Measurements from ENCODE around the gene CBL. TPM values are rescaled to one million over a fixed set of nuclear protein-coding genes. Genes with fewer than 3 reads are reported as not detected.

Gene CBL
- total RNA-seq, 2 experiments from 2014 or later = 19.2 to 59.1 TPM

DNA sequence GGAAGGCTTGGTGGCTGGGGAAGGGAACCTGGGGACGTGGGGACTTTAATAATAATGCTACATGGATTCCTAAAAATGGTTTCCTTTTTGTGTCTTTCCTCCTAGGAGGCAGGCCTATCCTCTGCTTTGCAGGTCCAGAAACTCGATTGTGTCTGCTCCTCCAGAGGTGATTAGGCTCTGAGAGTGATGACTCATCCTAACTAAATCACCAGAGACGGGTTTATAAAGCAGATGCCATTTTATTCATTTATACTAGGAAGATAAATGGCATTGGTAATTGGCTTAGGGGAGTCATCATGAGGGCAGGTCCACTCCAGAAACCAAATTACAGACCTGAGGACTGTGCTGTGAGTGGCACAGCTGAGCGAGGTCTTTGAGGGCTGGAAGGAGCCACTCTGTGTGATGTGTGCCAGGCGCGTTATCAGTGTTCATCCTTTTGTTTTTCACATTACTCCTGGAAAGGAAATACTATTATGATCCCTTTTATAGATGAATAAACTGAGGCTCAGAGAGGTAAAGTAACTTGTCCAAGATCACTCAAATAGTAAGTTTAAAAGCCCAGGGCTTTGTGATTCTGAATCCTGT lies 30.6 kb upstream of the CBL start:
- BruUV-seq (replicated peaks) = no TSS peak
- no peak overlapping the region for H3K4me2 ChIP-seq (ENCODE audit: low read length)
- CTCF ChIA-PET (ENCODE audit: unreplicated experiment) = interaction anchor here (0.6 kb wide), 1 partner anchor 69 kb away, joined by 5 read pairs; no protein-coding TSS in a partner anchor

DNA sequence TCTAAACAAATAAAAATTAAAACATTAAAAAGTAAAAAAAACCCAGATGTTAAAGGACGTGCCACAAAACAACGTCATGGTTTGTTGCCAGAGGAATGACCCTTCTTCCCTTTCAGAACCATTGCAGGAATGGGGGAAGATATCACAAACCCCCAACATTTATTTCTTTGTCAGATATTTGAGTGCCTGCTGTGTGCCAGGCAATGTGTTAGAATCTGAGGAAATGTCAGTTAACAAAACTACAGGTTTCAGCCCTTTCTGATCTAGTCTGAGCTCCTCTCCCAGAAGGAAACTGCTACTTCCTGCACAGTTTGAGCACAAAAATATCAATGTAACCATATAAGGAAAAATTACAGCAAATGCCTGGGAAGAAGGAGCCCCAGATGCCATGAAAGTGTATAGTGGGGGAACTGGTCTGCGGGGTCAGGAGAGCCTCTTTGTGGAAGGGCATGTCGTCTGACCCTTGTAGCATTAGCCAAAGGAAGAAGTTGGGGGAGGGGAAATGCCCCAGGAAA lies 27.9 kb upstream of the CBL start:
- Histone ChIP-seq H3K79me2 (ENCODE audit: insufficient read depth, low read depth, low read length) (no peaks in the 10 kb centered on the region), H3K9me2 (ENCODE audit: insufficient read depth, low read length) (no peaks in the 10 kb centered on the region), H3K36me3 (ENCODE audit: insufficient read depth, low read length) (no peaks in the 10 kb centered on the region), H4K20me1 (ENCODE audit: insufficient read depth, low read length) (no peaks in the 10 kb centered on the region), H3K4me3 (ENCODE audit: low read depth, low read length, poor library complexity, severe bottlenecking) (no peak overlapping the region), H3K4me1 (ENCODE audit: insufficient read depth, low read length, poor library complexity, severe bottlenecking) (peaks cover 11% of the 10 kb centered on the region), H2AFZ (ENCODE audit: low read length) (no peak overlapping the region), H3K9me3 (ENCODE audit: low read length) (no peaks in the 10 kb centered on the region), H3K4me2 (ENCODE audit: low read length) (no peak overlapping the region), H3K27ac (ENCODE audit: low read depth, low read length, poor library complexity, severe bottlenecking) (no peak overlapping the region)
- ChIA-PET POLR2A (no interaction called here), CTCF (ENCODE audit: unreplicated experiment) (no interaction called here)
- intact Hi-C loops (cut with micrococcal nuclease; ENCODE audit: unreplicated experiment) = no loop called here
- no peak for TF ChIP-seq CTCF (conservative IDR thresholded peaks at IDR 0.05; ENCODE audit: low read length)
- no peak for TF ChIP-seq EZH2phosphoT487 (IDR thresholded peaks at IDR 0.05; ENCODE audit: borderline replicate concordance, low read depth, low read length)
- DNase-seq (ENCODE audit: low spot score) = no peak
- BruUV-seq (replicated peaks) = no TSS peak

More for the DNA sequence above, 30.6 kb upstream of the CBL start:
- no peak for DNase-seq (ENCODE audit: low spot score)
- intact Hi-C loops (cut with micrococcal nuclease; ENCODE audit: unreplicated experiment) = no loop called here
- H2AFZ ChIP-seq (ENCODE audit: low read length) = no peak overlapping the region
- H3K9me3 ChIP-seq (ENCODE audit: low read length) = no peaks in the 10 kb centered on the region
- H3K79me2 ChIP-seq (ENCODE audit: insufficient read depth, low read depth, low read length) = no peaks in the 10 kb centered on the region
- TF ChIP-seq CTCF (conservative IDR thresholded peaks at IDR 0.05; ENCODE audit: low read length) (no peak), EZH2phosphoT487 (IDR thresholded peaks at IDR 0.05; ENCODE audit: borderline replicate concordance, low read depth, low read length) (no peak)
- H4K20me1 ChIP-seq (ENCODE audit: insufficient read depth, low read length) = no peaks in the 10 kb centered on the region
- H3K27ac ChIP-seq (ENCODE audit: low read depth, low read length, poor library complexity, severe bottlenecking) = no peak overlapping the region
- no peaks in the 10 kb centered on the region for H3K36me3 ChIP-seq (ENCODE audit: insufficient read depth, low read length)
- H3K4me3 ChIP-seq (ENCODE audit: low read depth, low read length, poor library complexity, severe bottlenecking) = no peak overlapping the region
- peaks cover 15% of the 10 kb centered on the region for H3K4me1 ChIP-seq (ENCODE audit: insufficient read depth, low read length, poor library complexity, severe bottlenecking)
- POLR2A ChIA-PET = no interaction called here
- no peaks in the 10 kb centered on the region for H3K9me2 ChIP-seq (ENCODE audit: insufficient read depth, low read length)

- H3K79me2 ChIP-seq (ENCODE audit: insufficient read depth, low read depth, low read length) = no peaks in the 10 kb centered on the region
- no peak overlapping the region for H3K4me3 ChIP-seq (ENCODE audit: low read depth, low read length, poor library complexity, severe bottlenecking)
- no peak overlapping the region for H2AFZ ChIP-seq (ENCODE audit: low read length)
- H3K9me3 ChIP-seq (ENCODE audit: low read length) = no peaks in the 10 kb centered on the region
- H3K9me2 ChIP-seq (ENCODE audit: insufficient read depth, low read length) = no peaks in the 10 kb centered on the region
- no peak overlapping the region for H3K27ac ChIP-seq (ENCODE audit: low read depth, low read length, poor library complexity, severe bottlenecking)
- POLR2A ChIA-PET = interaction anchor here (0.5 to 0.7 kb wide), 2 partner anchors 13 to 158 kb away, joined by 3 read pairs; no protein-coding TSS in a partner anchor
- H3K36me3 ChIP-seq (ENCODE audit: insufficient read depth, low read length) = no peaks in the 10 kb centered on the region
- CTCF ChIA-PET (ENCODE audit: unreplicated experiment) = interaction anchor here (0.6 kb wide), 1 partner anchor 35 kb away, joined by 8 read pairs; no protein-coding TSS in a partner anchor
- no peak for TF ChIP-seq EZH2phosphoT487 (IDR thresholded peaks at IDR 0.05; ENCODE audit: borderline replicate concordance, low read depth, low read length)
- no peak for TF ChIP-seq CTCF (conservative IDR thresholded peaks at IDR 0.05; ENCODE audit: low read length)
- no peak for DNase-seq (ENCODE audit: low spot score)
- peaks cover 11% of the 10 kb centered on the region for H3K4me1 ChIP-seq (ENCODE audit: insufficient read depth, low read length, poor library complexity, severe bottlenecking)
- H3K4me2 ChIP-seq (ENCODE audit: low read length) = no peak overlapping the region
- intact Hi-C loops (cut with micrococcal nuclease; ENCODE audit: unreplicated experiment) = no loop called here
- no TSS peak for BruUV-seq (replicated peaks)
- H4K20me1 ChIP-seq (ENCODE audit: insufficient read depth, low read length) = no peaks in the 10 kb centered on the region
These were observed 26.8 kb upstream of the CBL start for GRCh38 chr11:119179342-119179741.
